SK-N-SH (cell line): ENCODE results near the gene TTC39C. TPM values are rescaled to one million over a fixed set of nuclear protein-coding genes. Genes with fewer than 3 reads are reported as not detected.

Experiments
- CTCF ChIA-PET: fragments of 300-600, 350-600 bp; formaldehyde crosslinking; extraction: SDS; loops from one replicate; lab custom pipeline; 2021; lab: Yijun Ruan, JAX
- POLR2A ChIA-PET: fragments of 350-600 bp; sonication (Branson Sonifier 250); formaldehyde crosslinking; extraction: SDS; loops from one replicate; lab custom pipeline; 2020; ENCODE audit warnings: antibody characterized with exemption, inconsistent platforms; lab: Yijun Ruan, JAX
- DNase-seq: peaks from one replicate; pipeline ENCODE4 v3.0.0; 2012
- H2AFZ ChIP-seq: fragments of 200-600 bp; sonication (generic); 2 replicates; pipeline ENCODE4 v1.8.1; 2016; ENCODE audit warnings: antibody characterized with exemption, mild to moderate bottlenecking, low read depth
- H3F3A ChIP-seq: fragments of 200-600 bp; sonication (generic); replicated peaks from 2 replicates; pipeline ENCODE3; 2016; ENCODE audit warnings: antibody characterized with exemption, mild to moderate bottlenecking; ENCODE audit not compliant: insufficient read depth
- H3K27ac ChIP-seq, 2 experiments: fragments of 200-500 bp in 1 of 2; fragments of 200-600 bp in 1 of 2; sonication (Bioruptor generic) in 1 of 2; sonication (generic), shearing (Covaris generic) in 1 of 2; 2 replicates each; pipeline versions ENCODE4 v1.5.1 to v1.6.1; 2014 to 2016; ENCODE audit warnings: low read depth in 2 of 2, inconsistent platforms in 1 of 2, low read length in 1 of 2, mild to moderate bottlenecking in 1 of 2, mixed read lengths in 1 of 2
- H3K27me3 ChIP-seq: fragments of 200-600 bp; sonication (generic), shearing (Covaris generic); 2 replicates; pipeline ENCODE4 v1.6.1; 2016; ENCODE audit warnings: mixed run types; ENCODE audit not compliant: insufficient read depth
- H3K36me3 ChIP-seq, 2 experiments: fragments of 200-500 bp in 1 of 2; fragments of 200-600 bp in 1 of 2; sonication (Bioruptor generic) in 1 of 2; sonication (generic) in 1 of 2; replicated peaks in 1 of 2; 2 replicates each; pipeline versions ENCODE3 to v1.5.1; 2014 to 2016; ENCODE audit warnings: low read length in 1 of 2, mild to moderate bottlenecking in 1 of 2; ENCODE audit not compliant: insufficient read depth in 2 of 2, control insufficient read depth in 1 of 2
- H3K4me1 ChIP-seq, 2 experiments: fragments of 200-500 bp in 1 of 2; fragments of 200-600 bp in 1 of 2; sonication (Bioruptor generic) in 1 of 2; sonication (generic), shearing (Covaris generic) in 1 of 2; 2 replicates each; pipeline versions ENCODE4 v1.5.1 to v1.6.1; 2014 to 2016; ENCODE audit warnings: low read depth in 1 of 2, low read length in 1 of 2, mixed run types in 1 of 2; ENCODE audit not compliant: insufficient read depth in 2 of 2, control insufficient read depth in 1 of 2
- H3K4me2 ChIP-seq: fragments of 200-600 bp; sonication (generic), shearing (Covaris generic); 2 replicates; pipeline ENCODE4 v1.6.1; 2017; ENCODE audit warnings: mixed run types
- H3K4me3 ChIP-seq, 2 experiments: fragments of 200-500 bp in 1 of 2; fragments of 200-600 bp in 1 of 2; sonication (Bioruptor generic) in 1 of 2; sonication (generic), shearing (Covaris generic) in 1 of 2; 2 replicates each; pipeline versions ENCODE4 v1.5.1 to v1.8.1; 2014 to 2016; ENCODE audit warnings: low read depth in 2 of 2, inconsistent platforms in 1 of 2, low read length in 1 of 2, mild to moderate bottlenecking in 1 of 2, mixed read lengths in 1 of 2, moderate library complexity in 1 of 2
- H3K79me2 ChIP-seq: fragments of 200-600 bp; sonication (generic); 2 replicates; pipeline ENCODE4 v1.8.1; 2017; ENCODE audit warnings: mild to moderate bottlenecking; ENCODE audit not compliant: insufficient read depth
- H3K9ac ChIP-seq: fragments of 200-600 bp; sonication (generic); 2 replicates; pipeline ENCODE4 v1.6.1; 2017; ENCODE audit warnings: mixed run types
- H3K9me2 ChIP-seq: fragments of 200-600 bp; sonication (generic); 2 replicates; pipeline ENCODE4 v1.6.1; 2017; ENCODE audit warnings: mixed run types
- H3K9me3 ChIP-seq: fragments of 200-600 bp; sonication (generic); 2 replicates; pipeline ENCODE4 v1.6.1; 2017; ENCODE audit warnings: mixed run types, mild to moderate bottlenecking, moderate library complexity
- H4K20me1 ChIP-seq: fragments of 200-600 bp; sonication (generic); 2 replicates; pipeline ENCODE4 v1.6.1; 2017; ENCODE audit warnings: mild to moderate bottlenecking, mixed run types; ENCODE audit not compliant: insufficient read depth
- FOSL2 ChIP-seq: IDR thresholded peaks from 2 replicates; pipeline ENCODE4 v1.4.0; 2012; ENCODE audit warnings: low read depth, mild to moderate bottlenecking, moderate library complexity, borderline replicate concordance
- FOXM1 ChIP-seq: IDR thresholded peaks from 2 replicates; pipeline ENCODE4 v1.4.0; 2012; ENCODE audit warnings: low read depth, mild to moderate bottlenecking
- GATA2 ChIP-seq: sonication (generic); formaldehyde crosslinking; IDR thresholded peaks from 2 replicates; pipeline ENCODE4 v1.5.0; 2020; ENCODE audit warnings: mild to moderate bottlenecking, missing genetic modification reagents
- MXI1 ChIP-seq: IDR thresholded peaks from 2 replicates; pipeline ENCODE4 v1.6.1; 2012; ENCODE audit warnings: mild to moderate bottlenecking, low read depth, low read length, improper control_type of control experiment
- NFIC ChIP-seq: IDR thresholded peaks from 2 replicates; pipeline ENCODE4 v1.4.0; 2012; ENCODE audit warnings: borderline replicate concordance
- SIN3A ChIP-seq: IDR thresholded peaks from 2 replicates; pipeline ENCODE4 v1.6.1; 2012; ENCODE audit warnings: low read depth, mild to moderate bottlenecking, low read length, moderate library complexity, borderline replicate concordance
- SMC3 ChIP-seq: IDR thresholded peaks from 2 replicates; pipeline ENCODE4 v1.6.1; 2012; ENCODE audit warnings: low read depth, low read length, improper control_type of control experiment
- TCF12 ChIP-seq: IDR thresholded peaks from 2 replicates; pipeline ENCODE4 v1.4.0; 2012
- TEAD4 ChIP-seq: IDR thresholded peaks from 2 replicates; pipeline ENCODE4 v1.4.0; 2012; ENCODE audit warnings: mild to moderate bottlenecking, borderline replicate concordance; ENCODE audit not compliant: insufficient read depth
- WGBS: methylation state at CpG from one replicate; pipeline ENCODE4 v1.1.6; 2017; ENCODE audit warnings: low lambda C conversion rate; 5-methylcytosine and 5-hydroxymethylcytosine counted together
- polyA plus RNA-seq, 3 experiments: library from polyadenylated mRNA; depleted of rRNA; stranded (reverse); fragments of >200 nt; gene quantifications; 2 replicates each; pipeline ENCODE4 v1.2.3, GENCODE V29; 2012
- TF ChIP-seq, protein P1 (sequence below): fragments of 200-600 bp; sonication (generic); IDR thresholded peaks from 2 replicates; pipeline ENCODE4 v1.6.1; 2017; ENCODE audit warnings: antibody characterized with exemption, mild to moderate bottlenecking, moderate library complexity
- TF ChIP-seq, protein P2 (sequence below): IDR thresholded peaks from 2 replicates; pipeline ENCODE4 v1.4.0; 2012; ENCODE audit warnings: low read depth, borderline replicate concordance
- TF ChIP-seq, protein P3 (sequence below): IDR thresholded peaks from 2 replicates; pipeline ENCODE4; 2012
- TF ChIP-seq, protein P4 (sequence below): fragments of 150-350 bp; IDR thresholded peaks from 2 replicates; pipeline ENCODE4 v1.6.1; 2017; ENCODE audit warnings: antibody characterized with exemption, low read length, low read depth, borderline replicate concordance
- TF ChIP-seq, protein P5 (sequence below): fragments of 150-350 bp; IDR thresholded peaks from 2 replicates; pipeline ENCODE4 v1.6.1; 2016; ENCODE audit warnings: mild to moderate bottlenecking, low read depth, low read length

Gene TTC39C
- polyA plus RNA-seq, 1 of the 3 experiments (the other 2 are of a cell fraction) = 8.6 TPM

DNA sequence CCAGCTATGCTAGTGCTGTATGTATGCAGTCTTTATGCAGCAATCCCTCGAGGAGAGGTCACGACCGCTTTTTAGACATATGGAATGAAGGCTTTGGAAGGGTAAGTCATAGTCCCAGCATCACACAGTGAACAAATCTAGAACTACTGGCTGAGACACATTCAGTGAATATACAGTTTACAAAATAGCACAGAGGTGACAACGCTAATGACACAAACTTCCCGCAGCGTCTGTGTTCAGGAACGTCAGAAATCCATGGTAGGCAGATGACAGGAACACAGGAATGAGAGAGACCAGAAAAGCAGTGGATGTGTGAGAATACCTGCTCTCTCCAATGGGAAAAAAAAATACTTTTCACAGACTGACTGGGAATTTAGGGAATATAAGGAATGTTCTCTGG lies 153.9 kb downstream of the TTC39C start:
- DNase-seq = no peak
- H3K27ac ChIP-seq = no peak overlapping the region
- TF ChIP-seq GATA2 (no peak), NFIC (no peak), SIN3A (no peak), FOSL2 (no peak), MXI1 (no peak), TEAD4 (no peak), SMC3 (no peak), FOXM1 (no peak), TCF12 (no peak)
- TF ChIP-seq, protein P1, sequence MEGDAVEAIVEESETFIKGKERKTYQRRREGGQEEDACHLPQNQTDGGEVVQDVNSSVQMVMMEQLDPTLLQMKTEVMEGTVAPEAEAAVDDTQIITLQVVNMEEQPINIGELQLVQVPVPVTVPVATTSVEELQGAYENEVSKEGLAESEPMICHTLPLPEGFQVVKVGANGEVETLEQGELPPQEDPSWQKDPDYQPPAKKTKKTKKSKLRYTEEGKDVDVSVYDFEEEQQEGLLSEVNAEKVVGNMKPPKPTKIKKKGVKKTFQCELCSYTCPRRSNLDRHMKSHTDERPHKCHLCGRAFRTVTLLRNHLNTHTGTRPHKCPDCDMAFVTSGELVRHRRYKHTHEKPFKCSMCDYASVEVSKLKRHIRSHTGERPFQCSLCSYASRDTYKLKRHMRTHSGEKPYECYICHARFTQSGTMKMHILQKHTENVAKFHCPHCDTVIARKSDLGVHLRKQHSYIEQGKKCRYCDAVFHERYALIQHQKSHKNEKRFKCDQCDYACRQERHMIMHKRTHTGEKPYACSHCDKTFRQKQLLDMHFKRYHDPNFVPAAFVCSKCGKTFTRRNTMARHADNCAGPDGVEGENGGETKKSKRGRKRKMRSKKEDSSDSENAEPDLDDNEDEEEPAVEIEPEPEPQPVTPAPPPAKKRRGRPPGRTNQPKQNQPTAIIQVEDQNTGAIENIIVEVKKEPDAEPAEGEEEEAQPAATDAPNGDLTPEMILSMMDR = no peak
- TF ChIP-seq, protein P2, sequence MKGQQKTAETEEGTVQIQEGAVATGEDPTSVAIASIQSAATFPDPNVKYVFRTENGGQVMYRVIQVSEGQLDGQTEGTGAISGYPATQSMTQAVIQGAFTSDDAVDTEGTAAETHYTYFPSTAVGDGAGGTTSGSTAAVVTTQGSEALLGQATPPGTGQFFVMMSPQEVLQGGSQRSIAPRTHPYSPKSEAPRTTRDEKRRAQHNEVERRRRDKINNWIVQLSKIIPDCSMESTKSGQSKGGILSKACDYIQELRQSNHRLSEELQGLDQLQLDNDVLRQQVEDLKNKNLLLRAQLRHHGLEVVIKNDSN = no peak
- TF ChIP-seq, protein P3, sequence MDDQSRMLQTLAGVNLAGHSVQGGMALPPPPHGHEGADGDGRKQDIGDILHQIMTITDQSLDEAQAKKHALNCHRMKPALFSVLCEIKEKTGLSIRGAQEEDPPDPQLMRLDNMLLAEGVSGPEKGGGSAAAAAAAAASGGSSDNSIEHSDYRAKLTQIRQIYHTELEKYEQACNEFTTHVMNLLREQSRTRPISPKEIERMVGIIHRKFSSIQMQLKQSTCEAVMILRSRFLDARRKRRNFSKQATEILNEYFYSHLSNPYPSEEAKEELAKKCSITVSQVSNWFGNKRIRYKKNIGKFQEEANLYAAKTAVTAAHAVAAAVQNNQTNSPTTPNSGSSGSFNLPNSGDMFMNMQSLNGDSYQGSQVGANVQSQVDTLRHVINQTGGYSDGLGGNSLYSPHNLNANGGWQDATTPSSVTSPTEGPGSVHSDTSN = no peak
- TF ChIP-seq, protein P4, sequence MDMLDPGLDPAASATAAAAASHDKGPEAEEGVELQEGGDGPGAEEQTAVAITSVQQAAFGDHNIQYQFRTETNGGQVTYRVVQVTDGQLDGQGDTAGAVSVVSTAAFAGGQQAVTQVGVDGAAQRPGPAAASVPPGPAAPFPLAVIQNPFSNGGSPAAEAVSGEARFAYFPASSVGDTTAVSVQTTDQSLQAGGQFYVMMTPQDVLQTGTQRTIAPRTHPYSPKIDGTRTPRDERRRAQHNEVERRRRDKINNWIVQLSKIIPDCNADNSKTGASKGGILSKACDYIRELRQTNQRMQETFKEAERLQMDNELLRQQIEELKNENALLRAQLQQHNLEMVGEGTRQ = no peak
- TF ChIP-seq, protein P5, sequence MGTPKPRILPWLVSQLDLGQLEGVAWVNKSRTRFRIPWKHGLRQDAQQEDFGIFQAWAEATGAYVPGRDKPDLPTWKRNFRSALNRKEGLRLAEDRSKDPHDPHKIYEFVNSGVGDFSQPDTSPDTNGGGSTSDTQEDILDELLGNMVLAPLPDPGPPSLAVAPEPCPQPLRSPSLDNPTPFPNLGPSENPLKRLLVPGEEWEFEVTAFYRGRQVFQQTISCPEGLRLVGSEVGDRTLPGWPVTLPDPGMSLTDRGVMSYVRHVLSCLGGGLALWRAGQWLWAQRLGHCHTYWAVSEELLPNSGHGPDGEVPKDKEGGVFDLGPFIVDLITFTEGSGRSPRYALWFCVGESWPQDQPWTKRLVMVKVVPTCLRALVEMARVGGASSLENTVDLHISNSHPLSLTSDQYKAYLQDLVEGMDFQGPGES = no peak

More for the DNA sequence above, 153.9 kb downstream of the TTC39C start:
- no peak overlapping the region for H3K4me3 ChIP-seq
- no peak overlapping the region for H3K4me2 ChIP-seq
- no peaks in the 10 kb centered on the region for H4K20me1 ChIP-seq
- no peaks in the 10 kb centered on the region for H3K79me2 ChIP-seq
- no peaks in the 10 kb centered on the region for H3K9me3 ChIP-seq
- no peaks in the 10 kb centered on the region; a peak in 1 of 4 replicates for H3K4me1 ChIP-seq
- H3K27me3 ChIP-seq = no peaks in the 10 kb centered on the region
- no peak overlapping the region for H3K9ac ChIP-seq
- H3K36me3 ChIP-seq = peaks cover 18 to 30% of the 10 kb centered on the region in 2 experiments
- H3F3A ChIP-seq = no peaks in the 10 kb centered on the region
- H3K9me2 ChIP-seq = no peaks in the 10 kb centered on the region
- POLR2A ChIA-PET = no interaction called here
- CTCF ChIA-PET = interaction anchor here (1.6 kb wide), 1 partner anchor 8 kb away, joined by 7 read pairs; no protein-coding TSS in a partner anchor
- no peak overlapping the region for H2AFZ ChIP-seq
- 94% methylated on average over 7 of the region's 7 CpGs for WGBS
